ENCODE results near the gene SH3BP5L.
A peak's percentile ranks its signal among the peaks of the same experiment; 100 is the strongest.

SH3BP5L gene

DNA sequence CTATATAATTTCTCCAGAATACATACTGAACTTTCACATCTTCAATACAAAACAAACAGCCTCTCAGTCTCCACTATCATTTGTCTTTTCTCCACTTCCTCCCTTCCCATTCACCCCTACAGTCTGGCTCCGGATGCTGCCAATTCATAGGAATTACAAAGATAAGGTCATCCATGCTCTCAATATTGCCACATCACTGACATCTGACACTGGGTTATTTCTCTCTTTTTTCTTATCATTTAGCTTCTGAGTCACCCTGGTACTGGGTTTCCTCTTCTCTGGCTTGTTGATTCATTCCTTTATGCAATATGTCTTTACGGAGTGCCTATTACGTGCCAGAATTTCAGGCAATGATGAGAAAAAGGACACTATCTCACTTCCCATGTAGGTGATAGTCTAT lies 3.1 kb upstream of the SH3BP5L start:
- TF ChIP-seq CTCF (IDR thresholded peaks at IDR 0.05; ENCODE audit: borderline replicate concordance, insufficient read depth, low read depth, low read length), result no peak
- H3K4me3 ChIP-seq (ENCODE audit: low read depth, low read length), result no peak overlapping the region

- H3K4me3 ChIP-seq (ENCODE audit: low read depth, low read length), result peak overlapping the region; percentile 86
- no peak for TF ChIP-seq CTCF (IDR thresholded peaks at IDR 0.05; ENCODE audit: borderline replicate concordance, insufficient read depth, low read depth, low read length)
Measured at GRCh38 chr1:248825573-248825908, 174 bp downstream of the SH3BP5L start.

- peak overlapping the region; percentile 86 for H3K4me3 ChIP-seq (ENCODE audit: low read depth, low read length)
- TF ChIP-seq CTCF (IDR thresholded peaks at IDR 0.05; ENCODE audit: borderline replicate concordance, insufficient read depth, low read depth, low read length), result no peak
Measured at GRCh38 chr1:248825136-248825535, 579 bp downstream of the SH3BP5L start.

- no peak overlapping the region for H3K4me3 ChIP-seq (ENCODE audit: low read depth, low read length)
- no peak for TF ChIP-seq CTCF (IDR thresholded peaks at IDR 0.05; ENCODE audit: borderline replicate concordance, insufficient read depth, low read depth, low read length)
Measured at GRCh38 chr1:248824701-248825100, 1.0 kb downstream of the SH3BP5L start.

- H3K4me3 ChIP-seq (ENCODE audit: low read depth, low read length), result no peak overlapping the region
- TF ChIP-seq CTCF (IDR thresholded peaks at IDR 0.05; ENCODE audit: borderline replicate concordance, insufficient read depth, low read depth, low read length), result no peak
Measured at GRCh38 chr1:248824301-248824700, 1.4 kb downstream of the SH3BP5L start.

GRCh38 chr1:248823517-248824001 lies 2.2 kb downstream of the SH3BP5L start:
- no peak overlapping the region for H3K4me3 ChIP-seq (ENCODE audit: low read depth, low read length)
- TF ChIP-seq CTCF (IDR thresholded peaks at IDR 0.05; ENCODE audit: borderline replicate concordance, insufficient read depth, low read depth, low read length), result no peak

DNA sequence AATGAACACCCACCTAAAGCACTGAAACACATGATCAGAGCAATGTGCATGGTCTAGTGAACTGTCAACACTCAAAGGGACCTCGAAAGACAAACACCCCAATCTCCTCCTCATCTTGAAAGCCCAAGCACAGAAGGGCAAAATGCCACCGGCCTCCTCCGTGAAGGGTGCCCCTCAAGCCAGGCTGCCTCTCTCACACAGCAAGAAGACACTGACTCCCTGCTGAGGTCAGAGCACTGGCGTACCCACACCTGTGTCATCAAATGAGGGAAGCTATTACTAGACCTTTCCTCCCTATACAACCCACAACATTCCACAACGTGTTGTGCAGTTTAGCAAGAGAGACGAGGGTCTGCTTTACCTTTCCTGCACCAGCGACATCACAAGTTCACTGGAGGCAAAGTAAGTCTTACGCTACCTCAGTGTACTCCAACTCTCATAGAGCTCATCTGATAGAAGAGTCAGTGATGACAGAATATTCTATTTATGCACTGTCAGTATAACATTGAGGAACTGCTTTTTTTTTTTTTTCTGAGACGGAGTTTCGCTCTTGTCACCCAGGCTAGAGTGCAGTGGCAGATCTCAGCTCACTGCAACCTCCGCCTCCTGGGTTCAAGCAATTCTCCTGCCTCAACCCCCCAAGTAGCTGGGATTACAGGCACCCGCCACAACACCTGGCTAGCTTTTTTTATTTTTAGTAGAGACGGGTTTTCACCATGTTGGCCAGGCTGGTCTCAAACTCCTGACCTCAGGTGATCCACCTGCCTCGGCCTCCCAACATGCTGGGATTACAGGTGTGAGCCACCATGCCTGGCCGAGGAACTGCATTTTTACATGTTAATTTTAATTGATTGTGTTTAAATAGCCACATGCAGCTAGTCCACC lies 3.3 kb downstream of the SH3BP5L start:
- TF ChIP-seq CTCF (IDR thresholded peaks at IDR 0.05; ENCODE audit: borderline replicate concordance, insufficient read depth, low read depth, low read length), result no peak
- peak overlapping the region; percentile 30 for H3K4me3 ChIP-seq (ENCODE audit: low read depth, low read length)

All from GM12875 (cell line).